K562 (cell line): ENCODE results near the gene KIAA0825.

ENCODE experiments used
- AFF4 ChIP-seq: sonication (generic); formaldehyde crosslinking; IDR thresholded peaks from 2 replicates; pipeline ENCODE4 v1.8.0; 2023; ENCODE audit warnings: mild to moderate bottlenecking, missing genetic modification reagents
- GABPB1 ChIP-seq: sonication (generic); formaldehyde crosslinking; IDR thresholded peaks from 2 replicates; pipeline ENCODE4 v1.8.0; 2022; ENCODE audit warnings: mild to moderate bottlenecking, missing genetic modification reagents
- MCM5 ChIP-seq: fragments of 450-650 bp; IDR thresholded peaks from 2 replicates; pipeline ENCODE4 v1.6.1; 2016; ENCODE audit warnings: low read depth
- NFE2 ChIP-seq: IDR thresholded peaks from 2 replicates; pipeline ENCODE4 v1.6.1; 2014; ENCODE audit warnings: antibody characterized with exemption, low read depth
- SMARCE1 ChIP-seq: fragments of 450-650 bp; IDR thresholded peaks from 2 replicates; pipeline ENCODE4 v1.7.1; 2016; ENCODE audit warnings: mild to moderate bottlenecking
- TRIM25 ChIP-seq: fragments of 450-650 bp; IDR thresholded peaks from 2 replicates; pipeline ENCODE4 v1.7.0; 2016; ENCODE audit warnings: borderline replicate concordance
- ZBED1 ChIP-seq: IDR thresholded peaks from 2 replicates; pipeline ENCODE4 v1.6.1; 2014

- TF ChIP-seq MCM5 = no peak
- TF ChIP-seq SMARCE1 = no peak
- no peak for TF ChIP-seq AFF4 (CRISPR knock-in tag)
- TF ChIP-seq GABPB1 (CRISPR knock-in tag) = no peak
- no peak for TF ChIP-seq ZBED1
- TF ChIP-seq TRIM25 = no peak
- TF ChIP-seq NFE2 = no peak
These were observed 137.3 kb downstream of the KIAA0825 start for GRCh38 chr5:94481059-94481458.
